GM12891 (cell line): ENCODE results near the gene GALNT9.

ENCODE experiments used
- DNase-seq: peaks from one replicate; pipeline ENCODE4 v3.0.0; 2011; ENCODE audit warnings: low spot score; ENCODE audit not compliant: insufficient read length
- FAIRE-seq: peaks from 2 replicates; lab custom pipeline; 2011; peaks lifted over from hg19 to GRCh38; lab: Jason Lieb, UNC
- PAX5 ChIP-seq: IDR thresholded peaks from 2 replicates; pipeline ENCODE4 v1.6.1; 2011; ENCODE audit warnings: low read length, moderate library complexity, mild to moderate bottlenecking; ENCODE audit not compliant: insufficient read depth, severe bottlenecking
- POLR2A ChIP-seq: IDR thresholded peaks from 2 replicates; pipeline ENCODE4 v1.6.1; 2011; ENCODE audit warnings: low read depth, low read length, control low read depth
- POLR2AphosphoS5 ChIP-seq: IDR thresholded peaks from 2 replicates; pipeline ENCODE4 v1.6.1; 2011; ENCODE audit warnings: low read depth, low read length, control low read depth
- POU2F2 ChIP-seq: IDR thresholded peaks from 2 replicates; pipeline ENCODE4 v1.6.1; 2011; ENCODE audit warnings: low read depth, mild to moderate bottlenecking, control low read depth, low read length, moderate library complexity
- SPI1 ChIP-seq: IDR thresholded peaks from 2 replicates; pipeline ENCODE4 v1.6.1; 2011; ENCODE audit warnings: low read depth, low read length, control low read depth
- TAF1 ChIP-seq: IDR thresholded peaks from 2 replicates; pipeline ENCODE4 v1.6.1; 2011; ENCODE audit warnings: low read depth, low read length, control low read depth

Gene GALNT9

GRCh38 chr12:132337557-132337956 is 8.2 kb upstream of the GALNT9 start:
- TF ChIP-seq POU2F2 (no peak), PAX5 (no peak), POLR2AphosphoS5 (no peak), TAF1 (no peak), POLR2A (no peak), SPI1 (no peak)
- no peak for FAIRE-seq
- no peak for DNase-seq

GRCh38 chr12:132336451-132337413 is 7.3 kb upstream of the GALNT9 start:
- DNase-seq (no peak), FAIRE-seq (no peak)
- no peak for TF ChIP-seq SPI1
- TF ChIP-seq PAX5, result no peak

DNA sequence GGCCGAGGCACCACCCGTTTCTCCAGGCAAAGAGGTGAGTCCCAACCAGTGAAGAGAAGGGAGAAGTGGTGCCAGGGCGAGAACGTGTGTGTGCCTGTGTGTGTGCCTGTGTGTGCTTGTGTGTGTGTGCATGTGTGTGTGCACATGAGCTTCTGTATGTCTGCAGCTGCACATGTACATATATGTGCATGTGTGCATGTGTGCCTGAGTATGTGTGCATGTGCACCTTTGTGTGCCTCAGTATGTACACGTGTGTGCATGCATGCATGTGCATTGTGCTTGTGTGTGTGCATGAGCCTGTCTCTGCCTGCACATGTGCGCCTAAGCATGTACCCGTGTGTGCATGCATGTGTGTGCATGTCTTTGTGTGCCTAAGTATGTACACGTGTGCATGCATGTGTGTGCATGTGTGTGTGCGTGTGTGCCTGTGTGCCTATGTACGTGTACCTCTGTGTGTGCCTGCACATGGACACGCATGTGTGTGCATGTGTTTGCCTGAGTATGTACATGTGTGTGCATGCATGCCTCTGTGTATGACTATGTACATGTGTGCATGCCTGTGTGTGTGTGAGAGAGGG is 5.9 kb upstream of the GALNT9 start:
- no peak for DNase-seq
- peak; percentile 67 for FAIRE-seq
- TF ChIP-seq POLR2AphosphoS5 (no peak), SPI1 (no peak), POLR2A (no peak), POU2F2 (no peak), TAF1 (no peak), PAX5 (no peak)

DNA sequence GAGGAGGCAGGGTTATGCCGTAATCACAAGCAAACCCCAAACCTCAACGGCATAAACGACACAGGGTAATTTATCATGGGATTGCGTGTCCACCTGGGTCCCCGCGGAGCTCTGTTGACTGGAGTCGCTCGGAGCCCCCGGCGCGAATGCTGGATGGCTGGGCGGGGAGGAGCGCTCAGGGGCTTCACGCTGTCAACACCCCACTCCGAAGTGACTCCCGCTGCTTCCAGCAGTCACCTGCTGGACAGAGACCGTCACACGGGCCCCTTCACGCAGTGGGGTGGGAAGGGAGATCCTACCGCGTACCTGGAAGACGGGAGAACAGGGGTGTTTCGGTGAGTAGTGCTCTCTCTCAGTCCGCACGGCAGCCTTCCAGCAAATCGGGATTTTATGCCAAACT is 4.4 kb upstream of the GALNT9 start:
- no peak for DNase-seq
- TF ChIP-seq PAX5, result no peak
- TF ChIP-seq TAF1, result no peak
- no peak for TF ChIP-seq POLR2AphosphoS5
- no peak for TF ChIP-seq POU2F2
- no peak for FAIRE-seq

- TF ChIP-seq POLR2A (no peak), PAX5 (no peak), POU2F2 (no peak), SPI1 (no peak), POLR2AphosphoS5 (no peak), TAF1 (no peak)
- FAIRE-seq (no peak), DNase-seq (no peak)
Observed at GRCh38 chr12:132333273-132333672, 3.9 kb upstream of the GALNT9 start.

- TF ChIP-seq TAF1, result no peak
- no peak for TF ChIP-seq POLR2A
- no peak for TF ChIP-seq POLR2AphosphoS5
- TF ChIP-seq PAX5, result no peak
- TF ChIP-seq SPI1, result no peak
- TF ChIP-seq POU2F2, result no peak
- FAIRE-seq (no peak), DNase-seq (no peak)
Observed at GRCh38 chr12:132330549-132330881, 1.1 kb upstream of the GALNT9 start.

DNA sequence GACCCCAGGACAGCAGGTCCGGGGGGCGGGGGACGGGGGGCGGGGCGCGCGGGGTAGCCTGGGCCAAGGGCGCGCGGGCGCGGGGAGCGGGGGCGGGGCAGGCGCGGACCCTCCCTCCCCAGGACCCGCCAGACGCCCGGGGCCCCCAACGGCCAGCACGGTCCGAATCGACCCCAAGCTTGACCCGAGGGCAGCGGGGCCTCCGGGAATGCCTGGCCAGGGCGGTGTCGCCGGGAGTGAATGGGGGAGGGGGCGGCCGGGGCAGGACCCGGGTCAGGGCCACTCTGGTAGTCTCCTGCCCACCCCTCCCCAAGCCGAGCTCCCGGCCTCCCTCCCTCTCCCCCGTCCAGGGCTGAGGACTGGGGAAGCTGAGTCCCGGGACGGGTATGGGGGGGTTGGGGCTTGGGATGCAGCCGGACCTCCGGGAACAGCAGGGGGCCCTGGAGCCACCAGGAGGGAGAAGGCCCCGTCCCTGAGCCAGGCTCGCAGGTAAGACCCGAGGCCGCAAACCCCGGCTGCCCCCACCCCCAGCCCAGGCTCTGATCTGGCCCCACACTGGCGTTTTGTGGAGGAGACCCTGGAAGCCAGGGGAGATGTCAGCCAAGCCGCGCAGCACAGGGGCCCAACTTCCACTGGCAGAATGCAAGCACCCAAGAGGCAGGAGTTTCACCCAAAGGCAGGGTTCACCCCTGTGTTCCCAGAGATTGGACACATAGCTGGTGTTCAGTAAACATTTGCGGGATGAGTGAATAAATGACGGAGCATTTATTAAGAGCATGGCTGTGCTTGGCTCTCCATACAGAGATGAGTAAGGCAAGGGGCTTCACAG is 545 bp upstream of the GALNT9 start:
- DNase-seq, result no peak
- TF ChIP-seq POLR2A (no peak), POLR2AphosphoS5 (no peak), SPI1 (no peak), TAF1 (no peak), POU2F2 (no peak), PAX5 (no peak)
- no peak for FAIRE-seq

DNA sequence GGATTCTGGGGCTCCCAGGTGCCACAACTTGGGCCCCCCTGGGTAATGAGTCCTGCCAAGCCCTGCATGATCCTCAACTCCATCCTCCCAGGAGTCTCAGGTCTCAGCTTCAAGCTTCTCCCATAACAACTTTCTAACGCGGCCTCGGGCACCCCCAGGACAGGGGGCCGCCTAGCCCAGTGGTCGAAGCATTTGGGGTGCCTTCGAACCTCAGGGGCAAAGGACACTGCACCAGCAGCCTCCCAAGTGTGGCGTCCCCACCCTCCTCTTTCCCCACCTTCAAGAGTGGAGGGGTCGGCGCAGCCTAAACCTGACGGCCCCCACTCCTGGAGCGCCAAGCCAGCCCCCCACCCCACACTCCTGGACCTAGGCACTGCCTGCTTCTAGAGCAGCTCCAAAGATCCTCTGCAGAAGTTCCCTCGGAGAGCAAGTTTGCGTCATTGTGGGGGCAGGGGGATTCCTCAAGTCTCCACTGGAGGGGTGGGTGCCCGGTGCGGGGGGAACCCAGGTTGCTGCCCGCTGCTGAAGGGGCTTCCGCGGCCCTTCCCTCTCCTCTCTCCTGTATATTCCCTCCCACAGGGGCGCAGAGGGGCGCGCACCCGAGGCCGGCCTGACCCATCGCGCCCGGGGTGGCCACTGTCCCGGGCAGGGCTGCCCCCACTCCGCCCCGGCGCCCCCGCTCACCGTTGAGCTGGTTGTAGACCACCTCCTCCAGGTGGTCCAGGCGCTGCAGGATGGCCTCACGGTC is 933 bp downstream of the GALNT9 start:
- DNase-seq, result no peak
- FAIRE-seq, result no peak

DNA sequence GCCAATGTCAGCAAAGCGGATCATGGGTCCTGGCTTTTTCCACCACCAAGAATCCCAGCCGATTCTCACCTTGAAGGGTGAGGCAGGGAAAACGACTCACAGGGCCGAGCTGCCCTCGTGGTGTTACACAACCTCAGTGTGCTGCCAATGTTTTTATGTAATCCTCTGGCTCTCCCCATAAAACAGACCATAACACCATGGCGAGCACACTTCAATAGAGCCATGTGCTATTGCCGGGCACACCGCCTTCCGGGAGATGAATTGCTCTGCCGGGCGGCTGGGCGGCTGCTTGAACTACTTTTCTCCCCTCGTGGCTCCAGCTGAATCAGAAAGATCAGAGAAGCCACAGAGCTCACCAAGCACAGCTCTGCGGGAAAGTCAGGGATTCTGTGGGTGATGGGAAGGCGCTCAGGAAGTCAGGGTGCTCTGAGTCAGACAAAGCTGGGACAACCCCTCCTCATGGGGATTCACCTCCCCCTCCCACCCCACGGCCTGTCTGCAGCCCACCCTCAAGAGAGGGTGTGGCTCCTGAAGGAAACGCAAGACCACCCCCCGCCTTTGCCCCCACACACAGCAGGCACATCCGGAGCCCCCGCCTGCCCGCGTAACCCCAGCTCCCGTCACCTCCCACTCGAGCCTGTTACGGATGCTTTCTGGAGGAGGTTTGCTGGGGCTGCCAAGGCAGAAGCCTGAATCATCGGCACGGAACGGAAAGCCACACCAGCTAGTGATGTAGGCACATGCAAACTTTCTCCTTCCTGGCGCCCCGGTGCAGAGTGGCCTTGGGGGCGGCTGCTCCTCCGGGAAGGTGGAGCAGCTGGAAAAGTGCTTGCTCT is 1.8 kb downstream of the GALNT9 start:
- no peak for DNase-seq
- TF ChIP-seq TAF1 (no peak), POLR2A (no peak), SPI1 (no peak), PAX5 (no peak), POU2F2 (no peak)
- no peak for FAIRE-seq

More for the DNA sequence above, 933 bp downstream of the GALNT9 start:
- TF ChIP-seq SPI1 (no peak), TAF1 (no peak), PAX5 (no peak), POLR2AphosphoS5 (no peak), POLR2A (no peak), POU2F2 (no peak)
